Myometrial cell (primary cell): ENCODE measurements around the gene ABCA12. TPM values are rescaled to one million over a fixed set of nuclear protein-coding genes. Genes with fewer than 3 reads are reported as not detected.

Experiments
- total RNA-seq: library from RNA; depleted of rRNA; stranded (reverse); fragments of >200 nt; gene quantifications from 2 replicates; pipeline ENCODE4 v1.2.3, GENCODE V29; 2015

Gene ABCA12
- total RNA-seq = under 0.01 and 0.29 TPM in 2 replicates

GRCh38 chr2:215138479-215138878 is at the start of gene ABCA12:
Gene ABCA12, minus strand, starts transcription at chr2:215138626. Its CDS starts 418 bp downstream, at chr2:215138208.

Other genes starting within 250 kb of the ABCA12 start
- gene ATIC, start 173.4 kb upstream of the ABCA12 start, total RNA-seq = 47.3 and 121 TPM in 2 replicates